ENCODE measurements around the gene BLNK. TPM values are rescaled to one million over a fixed set of nuclear protein-coding genes. Genes with fewer than 3 reads are reported as not detected.
A peak's percentile ranks its signal among the peaks of the same experiment; 100 is the strongest.

Gene BLNK
- total and polyA plus RNA-seq, 2 of the 13 experiments (the other 11 are each of a cell fraction or from before 2014, with no cell fraction given) = not detected

DNA sequence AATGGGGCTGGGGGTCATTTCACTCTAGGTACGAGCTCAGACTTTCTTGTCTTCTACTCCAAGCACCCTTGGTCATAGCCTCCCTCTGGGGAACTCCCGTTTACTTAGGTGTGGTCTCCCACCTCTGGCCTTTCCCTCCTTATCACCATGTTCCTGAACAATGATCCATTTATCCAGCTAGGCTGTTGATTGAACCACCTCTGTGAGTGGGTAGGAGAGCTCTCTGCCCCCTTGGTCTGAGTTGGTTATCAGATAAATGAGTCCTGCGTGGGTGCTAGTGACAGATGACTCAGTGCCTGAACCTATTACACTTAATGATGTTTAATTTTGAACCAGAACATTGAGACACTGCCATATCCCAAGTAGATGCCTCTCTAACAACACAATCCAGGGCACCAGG, 9.4 kb downstream of the BLNK start:
- CTCF ChIA-PET (ENCODE audit: low intra/inter-chr PET ratio, low total read pairs) = no interaction called here
- no peak for FAIRE-seq

DNA sequence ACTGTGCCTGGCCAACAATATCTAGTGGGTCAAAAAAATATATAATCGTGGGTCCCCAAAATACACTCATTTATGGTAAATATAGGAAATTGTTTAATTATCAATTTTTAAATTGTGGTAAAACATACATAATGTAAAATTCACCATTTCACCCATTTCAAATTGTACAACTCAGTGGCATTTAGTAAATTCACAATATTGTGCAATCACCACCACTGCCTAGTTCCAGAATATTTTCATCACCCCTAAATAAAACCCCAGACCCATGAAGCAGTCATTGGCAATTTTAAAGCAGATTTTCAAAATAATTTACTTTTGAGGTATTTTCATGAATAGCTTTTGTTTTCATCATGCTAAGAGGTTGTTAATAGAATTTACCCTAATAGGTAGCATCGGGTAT, 10.2 kb downstream of the BLNK start:
- H3K79me2 ChIP-seq (ENCODE audit: insufficient read depth, low read length) = no peaks in the 10 kb centered on the region
- H3K9me3 ChIP-seq (ENCODE audit: low read length) = no peaks in the 10 kb centered on the region
- no peak overlapping the region for H3K9ac ChIP-seq (ENCODE audit: insufficient read depth, low read depth, low read length)
- intact Hi-C loops (cut with micrococcal nuclease; ENCODE audit: unreplicated experiment) (no loop called here), in situ Hi-C loops (cut with HindIII; ENCODE audit: extremely low pct_ligation_motif_present, low pct_unique_long_range_greater_than_20kb) (no loop called here)
- FAIRE-seq (no peak), DNase-seq (ENCODE audit: low spot score) (no peak), ATAC-seq (no peak)
- ChIA-PET CTCF (ENCODE audit: low intra/inter-chr PET ratio, low total read pairs) (no interaction called here), POLR2A (no interaction called here)
- no peak overlapping the region for H2AFZ ChIP-seq (ENCODE audit: low read length)
- no peaks in the 10 kb centered on the region for H3K36me3 ChIP-seq (replicated peaks in 1 of 2; ENCODE audit: control insufficient read depth in 1 of 2, insufficient read depth in 2 of 2, low read length in 2 of 2)
- no TSS peak for BruUV-seq (replicated peaks)
- no peak overlapping the region for H3K4me3 ChIP-seq (replicated peaks in 1 of 3; ENCODE audit: insufficient read depth in 1 of 3, low read depth in 2 of 3, low read length in 3 of 3)
- WGBS (ENCODE audit: low lambda C conversion rate) = 2% methylated on average over 2 of the region's 2 CpGs
- 0 out of 2 replicates have a peak, but pooled peaks have one; percentile 8 for TF ChIP-seq CEBPG (CRISPR knock-in tag; IDR thresholded peaks at IDR 0.05)
- TF ChIP-seq NCOA2 (CRISPR knock-in tag; IDR thresholded peaks at IDR 0.05) = no peak
- TF ChIP-seq ZNF264 (CRISPR knock-in tag; IDR thresholded peaks at IDR 0.05) = no peak
- peak; percentile 80 for TF ChIP-seq CEBPB (IDR thresholded peaks at IDR 0.05; ENCODE audit: borderline replicate concordance, low read depth, low read length)
- no peak for TF ChIP-seq ZNF10 (CRISPR knock-in tag; IDR thresholded peaks at IDR 0.05; ENCODE audit: borderline replicate concordance, low read depth)
- TF ChIP-seq ZNF235 (CRISPR knock-in tag; IDR thresholded peaks at IDR 0.05; ENCODE audit: borderline replicate concordance) = no peak
- no peak for TF ChIP-seq ATRX (CRISPR knock-in tag; IDR thresholded peaks at IDR 0.05; ENCODE audit: borderline replicate concordance)
- no peak for TF ChIP-seq ZNF430 (CRISPR knock-in tag; IDR thresholded peaks at IDR 0.05)
- TF ChIP-seq CHCHD3 (CRISPR knock-in tag; IDR thresholded peaks at IDR 0.05) = no peak
- 0 out of 2 replicates have a peak, but pooled peaks cover 2% of the 10 kb centered on the region for H4K20me1 ChIP-seq (ENCODE audit: insufficient read depth, low read length)
- H3K4me1 ChIP-seq (ENCODE audit: insufficient read depth, low read length) = no peaks in the 10 kb centered on the region
- H3K27ac ChIP-seq (ENCODE audit: extremely low read length, insufficient read depth, low read length) = no peak overlapping the region
- peaks cover 0 to 21% of the 10 kb centered on the region in 2 experiments; a peak in 2 of 5 replicates for H3K27me3 ChIP-seq (ENCODE audit: control insufficient read depth in 1 of 2, insufficient read depth in 2 of 2, low read length in 2 of 2)
- no peak overlapping the region for H3K4me2 ChIP-seq (ENCODE audit: low read depth, low read length)

More for the DNA sequence above, 9.4 kb downstream of the BLNK start:
- no TSS peak for BruUV-seq (replicated peaks)
- Histone ChIP-seq H3K4me1 (ENCODE audit: insufficient read depth, low read length) (no peaks in the 10 kb centered on the region), H3K4me3 (replicated peaks in 1 of 3; ENCODE audit: insufficient read depth in 1 of 3, low read depth in 2 of 3, low read length in 3 of 3) (no peak overlapping the region), H3K27ac (ENCODE audit: extremely low read length, insufficient read depth, low read length) (no peak overlapping the region), H3K4me2 (ENCODE audit: low read depth, low read length) (no peak overlapping the region), H3K79me2 (ENCODE audit: insufficient read depth, low read length) (no peaks in the 10 kb centered on the region), H4K20me1 (ENCODE audit: insufficient read depth, low read length) (0 out of 2 replicates have a peak, but pooled peaks cover 2% of the 10 kb centered on the region), H3K27me3 (ENCODE audit: control insufficient read depth in 1 of 2, insufficient read depth in 2 of 2, low read length in 2 of 2) (peaks cover 0 to 19% of the 10 kb centered on the region in 2 experiments; a peak in 2 of 5 replicates), H3K36me3 (replicated peaks in 1 of 2; ENCODE audit: control insufficient read depth in 1 of 2, insufficient read depth in 2 of 2, low read length in 2 of 2) (no peaks in the 10 kb centered on the region), H3K9me3 (ENCODE audit: low read length) (no peaks in the 10 kb centered on the region), H2AFZ (ENCODE audit: low read length) (no peak overlapping the region), H3K9ac (ENCODE audit: insufficient read depth, low read depth, low read length) (no peak overlapping the region)
- intact Hi-C loops (cut with micrococcal nuclease; ENCODE audit: unreplicated experiment) = no loop called here
- POLR2A ChIA-PET = no interaction called here
- in situ Hi-C loops (cut with HindIII; ENCODE audit: extremely low pct_ligation_motif_present, low pct_unique_long_range_greater_than_20kb) = no loop called here
- WGBS (ENCODE audit: low lambda C conversion rate) = under 1% methylated on average over 3 of the region's 3 CpGs
- TF ChIP-seq, protein P1, sequence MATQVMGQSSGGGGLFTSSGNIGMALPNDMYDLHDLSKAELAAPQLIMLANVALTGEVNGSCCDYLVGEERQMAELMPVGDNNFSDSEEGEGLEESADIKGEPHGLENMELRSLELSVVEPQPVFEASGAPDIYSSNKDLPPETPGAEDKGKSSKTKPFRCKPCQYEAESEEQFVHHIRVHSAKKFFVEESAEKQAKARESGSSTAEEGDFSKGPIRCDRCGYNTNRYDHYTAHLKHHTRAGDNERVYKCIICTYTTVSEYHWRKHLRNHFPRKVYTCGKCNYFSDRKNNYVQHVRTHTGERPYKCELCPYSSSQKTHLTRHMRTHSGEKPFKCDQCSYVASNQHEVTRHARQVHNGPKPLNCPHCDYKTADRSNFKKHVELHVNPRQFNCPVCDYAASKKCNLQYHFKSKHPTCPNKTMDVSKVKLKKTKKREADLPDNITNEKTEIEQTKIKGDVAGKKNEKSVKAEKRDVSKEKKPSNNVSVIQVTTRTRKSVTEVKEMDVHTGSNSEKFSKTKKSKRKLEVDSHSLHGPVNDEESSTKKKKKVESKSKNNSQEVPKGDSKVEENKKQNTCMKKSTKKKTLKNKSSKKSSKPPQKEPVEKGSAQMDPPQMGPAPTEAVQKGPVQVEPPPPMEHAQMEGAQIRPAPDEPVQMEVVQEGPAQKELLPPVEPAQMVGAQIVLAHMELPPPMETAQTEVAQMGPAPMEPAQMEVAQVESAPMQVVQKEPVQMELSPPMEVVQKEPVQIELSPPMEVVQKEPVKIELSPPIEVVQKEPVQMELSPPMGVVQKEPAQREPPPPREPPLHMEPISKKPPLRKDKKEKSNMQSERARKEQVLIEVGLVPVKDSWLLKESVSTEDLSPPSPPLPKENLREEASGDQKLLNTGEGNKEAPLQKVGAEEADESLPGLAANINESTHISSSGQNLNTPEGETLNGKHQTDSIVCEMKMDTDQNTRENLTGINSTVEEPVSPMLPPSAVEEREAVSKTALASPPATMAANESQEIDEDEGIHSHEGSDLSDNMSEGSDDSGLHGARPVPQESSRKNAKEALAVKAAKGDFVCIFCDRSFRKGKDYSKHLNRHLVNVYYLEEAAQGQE (IDR thresholded peaks at IDR 0.05; ENCODE audit: borderline replicate concordance in 1 of 2, low read depth in 1 of 2, low read length in 2 of 2) = no peak
- no peak for TF ChIP-seq SATB2 (CRISPR knock-in tag; IDR thresholded peaks at IDR 0.05)
- no peak for TF ChIP-seq MEF2D (CRISPR knock-in tag; IDR thresholded peaks at IDR 0.05)
- 0 out of 2 replicates have a peak, but pooled peaks have one; percentile 47 for TF ChIP-seq ZNF317 (CRISPR knock-in tag; IDR thresholded peaks at IDR 0.05)
- no peak for TF ChIP-seq PITX1 (CRISPR knock-in tag; IDR thresholded peaks at IDR 0.05)
- ATAC-seq = no peak
- no peak for DNase-seq (ENCODE audit: low spot score)
